Measurements from ENCODE around the gene LRFN5.
"Not testable (repeated sequence)": the region's sequence is repeated elsewhere in the genome, so short reads cannot be mapped to it uniquely, and the experiment has no call there.

LRFN5 gene

GRCh38 chr14:41606532-41607303 is at the start of gene LRFN5:
Gene LRFN5, plus strand, starts transcription at chr14:41606876.
- peaks cover 26% of the 10 kb centered on the region for H3K4me1 ChIP-seq (ENCODE audit: insufficient read depth, low read length)
- peak within 1 kb of the TSS; percentile 96 for H2AFZ ChIP-seq (ENCODE audit: low read depth, low read length)
- peaks cover 44% of the 10 kb centered on the region for H3K27me3 ChIP-seq (ENCODE audit: insufficient read depth, low read length)
- no peaks in the 10 kb centered on the region for H3K9me3 ChIP-seq (ENCODE audit: low read length)
- H3K36me3 ChIP-seq (ENCODE audit: insufficient read depth, low read length), result no peaks in the 10 kb centered on the region
- H3K4me3 ChIP-seq (ENCODE audit: low read length), result peak within 1 kb of the TSS; percentile 58

DNA sequence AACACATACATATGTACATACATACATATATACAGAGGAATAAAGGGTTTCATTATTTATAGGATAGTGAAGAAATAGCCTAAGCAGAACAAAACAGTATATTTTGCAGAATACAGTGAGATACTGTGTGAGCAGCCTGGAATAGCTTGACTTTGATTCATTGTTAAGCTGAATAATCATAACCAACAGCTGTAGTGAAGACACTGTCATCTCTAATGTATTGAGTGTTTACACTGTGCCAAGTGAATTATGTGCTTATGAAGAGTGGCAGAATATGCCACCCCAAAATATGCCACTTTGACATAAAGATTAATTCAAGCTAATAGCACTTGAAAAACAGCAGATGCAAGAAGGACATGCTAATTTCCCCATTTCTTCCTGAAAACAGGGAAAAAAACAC is 48.2 kb upstream of the LRFN5 start:
- Histone ChIP-seq H3K27me3 (ENCODE audit: insufficient read depth, low read length) (no peaks in the 10 kb centered on the region), H3K4me1 (ENCODE audit: insufficient read depth, low read length) (no peaks in the 10 kb centered on the region), H3K9me3 (ENCODE audit: low read length) (no peaks in the 10 kb centered on the region), H3K4me3 (ENCODE audit: low read length) (no peak overlapping the region), H2AFZ (ENCODE audit: low read depth, low read length) (no peak overlapping the region), H3K36me3 (ENCODE audit: insufficient read depth, low read length) (no peaks in the 10 kb centered on the region)

DNA sequence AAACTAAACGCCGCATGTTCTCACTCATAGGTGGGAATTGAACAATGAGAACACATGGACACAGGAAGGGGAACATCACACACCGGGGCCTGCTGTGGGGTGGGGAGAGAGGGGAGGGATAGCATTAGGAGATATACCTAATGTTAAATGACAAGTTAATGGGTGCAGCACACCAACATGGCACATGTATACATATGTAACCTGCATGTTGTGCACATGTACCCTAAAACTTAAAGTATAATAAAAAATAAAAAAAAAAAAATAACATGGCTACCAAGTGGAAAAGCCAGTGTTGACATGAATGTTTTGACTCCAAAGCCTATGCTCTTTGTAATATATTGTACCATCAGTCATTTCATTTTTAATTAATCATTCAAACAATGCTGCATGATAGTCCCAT is 39.8 kb upstream of the LRFN5 start:
- H2AFZ ChIP-seq (ENCODE audit: low read depth, low read length); H3K36me3 ChIP-seq (ENCODE audit: insufficient read depth, low read length); H3K4me1 ChIP-seq (ENCODE audit: insufficient read depth, low read length): not testable (repeated sequence)

DNA sequence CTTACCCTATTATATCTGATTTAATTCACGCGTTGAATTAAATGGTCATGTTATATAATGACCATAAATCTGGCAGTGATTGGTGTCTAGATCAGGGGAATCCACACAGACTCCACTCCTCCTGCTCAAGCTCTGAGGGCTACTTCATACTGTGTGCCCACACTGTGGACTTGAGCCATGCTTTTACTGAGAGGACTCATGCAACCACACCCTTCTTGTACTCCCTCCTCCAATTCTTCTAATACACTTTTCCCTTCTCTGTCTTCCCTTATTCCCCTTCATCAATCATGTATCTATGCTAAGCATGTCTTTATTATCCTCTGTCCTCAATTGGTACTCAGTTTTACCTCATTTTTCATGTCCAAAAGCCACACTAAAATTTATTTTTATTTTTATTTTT is 37.7 kb upstream of the LRFN5 start:
- Histone ChIP-seq H3K27me3 (ENCODE audit: insufficient read depth, low read length) (no peaks in the 10 kb centered on the region), H2AFZ (ENCODE audit: low read depth, low read length) (no peak overlapping the region), H3K4me3 (ENCODE audit: low read length) (no peak overlapping the region), H3K4me1 (ENCODE audit: insufficient read depth, low read length) (no peaks in the 10 kb centered on the region), H3K36me3 (ENCODE audit: insufficient read depth, low read length) (no peaks in the 10 kb centered on the region), H3K9me3 (ENCODE audit: low read length) (no peaks in the 10 kb centered on the region)

More for the DNA sequence above, 39.8 kb upstream of the LRFN5 start:
- H3K9me3 ChIP-seq (ENCODE audit: low read length); H3K27me3 ChIP-seq (ENCODE audit: insufficient read depth, low read length); H3K4me3 ChIP-seq (ENCODE audit: low read length): not testable (repeated sequence)

DNA sequence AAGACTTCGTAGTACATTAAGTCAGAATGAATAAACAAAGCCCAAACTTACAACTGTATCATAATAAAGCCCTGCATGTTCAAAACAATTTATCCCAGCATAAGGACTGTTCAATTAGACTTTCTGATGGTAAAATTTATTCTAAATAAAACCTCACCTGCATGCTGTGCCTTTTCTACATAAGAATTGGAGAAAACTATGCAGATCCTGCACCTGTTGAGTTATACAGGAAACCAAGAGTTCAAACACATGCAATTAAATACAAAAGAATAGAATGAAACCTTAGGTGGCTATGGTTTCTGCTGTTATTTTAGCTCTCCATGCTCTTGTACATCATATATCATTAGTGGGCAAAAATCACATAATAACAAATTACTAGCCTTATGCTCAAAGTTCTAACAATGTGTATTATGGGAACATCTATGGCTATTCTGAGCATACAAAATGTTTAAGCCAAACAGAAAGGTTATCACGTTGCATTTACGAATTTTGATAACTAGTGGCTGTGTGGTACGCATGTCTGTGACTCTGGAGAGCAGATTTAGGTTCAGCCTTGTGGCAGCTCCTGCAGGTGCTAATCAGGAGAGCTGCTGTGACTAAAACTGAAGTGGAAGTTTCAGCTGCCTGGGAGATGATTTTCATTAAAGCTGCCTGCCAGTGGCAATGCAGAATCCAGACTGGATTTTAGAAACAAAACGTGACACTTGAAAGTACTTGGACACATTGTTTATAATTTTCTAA is 36.1 kb upstream of the LRFN5 start:
- no peaks in the 10 kb centered on the region for H3K36me3 ChIP-seq (ENCODE audit: insufficient read depth, low read length)
- H3K27me3 ChIP-seq (ENCODE audit: insufficient read depth, low read length), result no peaks in the 10 kb centered on the region
- H2AFZ ChIP-seq (ENCODE audit: low read depth, low read length), result no peak overlapping the region
- no peaks in the 10 kb centered on the region for H3K4me1 ChIP-seq (ENCODE audit: insufficient read depth, low read length)
- no peak overlapping the region for H3K4me3 ChIP-seq (ENCODE audit: low read length)
- no peaks in the 10 kb centered on the region for H3K9me3 ChIP-seq (ENCODE audit: low read length)

DNA sequence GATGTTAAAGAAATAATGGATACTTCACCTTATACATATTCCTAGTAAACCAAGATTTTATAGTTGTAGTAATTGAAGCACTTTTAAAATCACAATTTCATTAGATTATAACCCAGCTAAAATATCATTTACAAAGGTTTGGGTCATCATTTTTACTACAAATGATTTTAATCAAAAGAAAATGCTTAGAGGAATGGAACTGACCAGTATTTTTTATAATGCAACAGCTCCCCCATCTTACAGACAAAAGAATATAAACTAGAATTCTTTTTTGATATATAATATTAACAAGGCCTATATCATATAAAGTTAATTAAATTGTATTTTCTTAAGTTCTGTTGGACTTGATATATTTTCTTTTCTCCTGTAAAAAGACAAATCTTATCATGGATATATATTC is 20.4 kb upstream of the LRFN5 start:
- no peaks in the 10 kb centered on the region for H3K36me3 ChIP-seq (ENCODE audit: insufficient read depth, low read length)
- no peak overlapping the region for H2AFZ ChIP-seq (ENCODE audit: low read depth, low read length)
- H3K27me3 ChIP-seq (ENCODE audit: insufficient read depth, low read length), result no peaks in the 10 kb centered on the region
- no peaks in the 10 kb centered on the region for H3K9me3 ChIP-seq (ENCODE audit: low read length)
- no peaks in the 10 kb centered on the region for H3K4me1 ChIP-seq (ENCODE audit: insufficient read depth, low read length)
- no peak overlapping the region for H3K4me3 ChIP-seq (ENCODE audit: low read length)

- Histone ChIP-seq H3K4me3 (ENCODE audit: low read length) (no peak overlapping the region), H2AFZ (ENCODE audit: low read depth, low read length) (no peak overlapping the region), H3K27me3 (ENCODE audit: insufficient read depth, low read length) (no peaks in the 10 kb centered on the region), H3K36me3 (ENCODE audit: insufficient read depth, low read length) (no peaks in the 10 kb centered on the region), H3K9me3 (ENCODE audit: low read length) (peaks cover 4% of the 10 kb centered on the region), H3K4me1 (ENCODE audit: insufficient read depth, low read length) (peaks cover 5% of the 10 kb centered on the region)
These were observed 9.0 kb upstream of the LRFN5 start for GRCh38 chr14:41597647-41598046.

GRCh38 chr14:41599805-41600385 is 6.8 kb upstream of the LRFN5 start:
- H3K4me3 ChIP-seq (ENCODE audit: low read length); H2AFZ ChIP-seq (ENCODE audit: low read depth, low read length); H3K27me3 ChIP-seq (ENCODE audit: insufficient read depth, low read length); H3K4me1 ChIP-seq (ENCODE audit: insufficient read depth, low read length); H3K9me3 ChIP-seq (ENCODE audit: low read length); H3K36me3 ChIP-seq (ENCODE audit: insufficient read depth, low read length): not testable (repeated sequence)

GRCh38 chr14:41604721-41605531 is 1.8 kb upstream of the LRFN5 start:
- Histone ChIP-seq H3K4me1 (ENCODE audit: insufficient read depth, low read length) (peaks cover 25% of the 10 kb centered on the region), H2AFZ (ENCODE audit: low read depth, low read length) (peak overlapping the region; percentile 96), H3K27me3 (ENCODE audit: insufficient read depth, low read length) (peaks cover 35% of the 10 kb centered on the region), H3K4me3 (ENCODE audit: low read length) (peak overlapping the region; percentile 58), H3K9me3 (ENCODE audit: low read length) (no peaks in the 10 kb centered on the region), H3K36me3 (ENCODE audit: insufficient read depth, low read length) (no peaks in the 10 kb centered on the region)

DNA sequence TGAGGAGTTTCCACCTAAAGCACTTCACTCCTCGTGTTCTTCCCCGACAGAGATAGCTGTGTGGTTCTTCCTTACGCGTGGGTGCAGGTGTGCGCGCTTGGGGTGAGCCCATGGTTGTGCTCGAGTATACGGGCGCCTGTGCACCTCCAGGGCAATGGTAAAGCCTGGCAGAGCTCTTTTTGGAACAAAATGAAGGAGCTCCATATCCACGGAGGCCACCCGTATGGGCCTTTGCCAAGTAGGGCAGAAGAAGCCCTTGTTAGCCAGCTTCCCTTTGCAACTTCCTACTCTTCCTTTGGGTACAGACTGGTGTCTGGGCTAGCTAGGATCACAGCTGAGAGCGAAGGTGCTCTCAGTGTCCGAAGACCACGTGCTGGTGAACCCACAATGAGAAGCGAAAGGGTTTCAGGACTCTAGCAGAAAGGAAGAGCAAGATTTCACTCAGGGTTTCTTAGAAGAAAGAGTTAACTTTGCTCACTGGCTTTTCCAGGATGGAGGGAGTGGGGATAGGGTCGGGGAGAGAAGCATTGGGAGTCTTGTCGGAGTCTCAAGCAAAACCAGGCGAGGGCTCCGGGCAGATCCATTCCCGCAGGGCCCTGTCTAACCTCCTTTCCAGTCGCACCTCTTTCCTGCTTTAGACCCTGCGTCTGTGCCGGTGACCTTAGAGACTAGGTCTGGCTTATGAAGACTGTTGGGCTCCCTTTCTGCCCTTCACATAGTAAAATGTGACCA is 960 bp upstream of the LRFN5 start:
- Histone ChIP-seq H3K36me3 (ENCODE audit: insufficient read depth, low read length) (no peaks in the 10 kb centered on the region), H2AFZ (ENCODE audit: low read depth, low read length) (peak overlapping the region; percentile 96), H3K9me3 (ENCODE audit: low read length) (no peaks in the 10 kb centered on the region), H3K27me3 (ENCODE audit: insufficient read depth, low read length) (peaks cover 35% of the 10 kb centered on the region), H3K4me1 (ENCODE audit: insufficient read depth, low read length) (peaks cover 26% of the 10 kb centered on the region), H3K4me3 (ENCODE audit: low read length) (peak overlapping the region; percentile 58)

- Histone ChIP-seq H3K27me3 (ENCODE audit: insufficient read depth, low read length) (peaks cover 39% of the 10 kb centered on the region), H2AFZ (ENCODE audit: low read depth, low read length) (peak overlapping the region; percentile 96), H3K4me1 (ENCODE audit: insufficient read depth, low read length) (peaks cover 26% of the 10 kb centered on the region), H3K36me3 (ENCODE audit: insufficient read depth, low read length) (no peaks in the 10 kb centered on the region), H3K4me3 (ENCODE audit: low read length) (peak overlapping the region; percentile 58), H3K9me3 (ENCODE audit: low read length) (no peaks in the 10 kb centered on the region)
These were observed 469 bp upstream of the LRFN5 start for GRCh38 chr14:41606282-41606531.

DNA sequence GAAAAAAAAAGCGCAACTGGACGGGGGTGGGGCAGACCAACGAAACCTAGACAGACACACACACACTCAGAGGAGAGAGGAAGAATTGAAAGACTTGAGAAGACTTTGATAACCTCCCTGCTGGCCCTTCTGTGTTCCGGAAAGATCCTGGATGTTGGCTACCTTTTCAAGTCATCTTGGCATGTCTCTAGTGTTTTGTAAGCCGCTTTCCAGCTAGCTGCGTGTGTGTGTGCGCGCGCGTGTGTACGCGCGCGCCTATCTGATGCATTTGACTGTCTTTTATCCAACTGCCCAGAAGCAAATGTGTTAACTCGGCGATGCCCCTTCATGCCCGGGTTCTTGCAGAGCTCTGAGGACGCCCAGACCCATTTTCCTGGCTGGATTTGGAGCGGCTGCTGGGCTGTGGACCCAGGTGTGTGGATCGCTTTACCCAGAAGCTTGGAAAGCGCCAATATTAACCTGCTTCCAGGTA is 664 bp downstream of the LRFN5 start:
- H3K27me3 ChIP-seq (ENCODE audit: insufficient read depth, low read length), result peaks cover 44% of the 10 kb centered on the region
- H3K4me1 ChIP-seq (ENCODE audit: insufficient read depth, low read length), result peaks cover 26% of the 10 kb centered on the region
- no peaks in the 10 kb centered on the region for H3K36me3 ChIP-seq (ENCODE audit: insufficient read depth, low read length)
- peak overlapping the region; percentile 96 for H2AFZ ChIP-seq (ENCODE audit: low read depth, low read length)
- H3K9me3 ChIP-seq (ENCODE audit: low read length), result no peaks in the 10 kb centered on the region
- H3K4me3 ChIP-seq (ENCODE audit: low read length), result peak overlapping the region; percentile 58
